T-helper 9 cell (primary cell): ENCODE results near the gene CLK2.
"Not testable (repeated sequence)": the region's sequence is repeated elsewhere in the genome, so short reads cannot be mapped to it uniquely, and the experiment has no call there.

Experiments used
- DNase-seq: peaks from one replicate; pipeline ENCODE4 v3.0.0-alpha.2; 2020

The CLK2 gene

DNA sequence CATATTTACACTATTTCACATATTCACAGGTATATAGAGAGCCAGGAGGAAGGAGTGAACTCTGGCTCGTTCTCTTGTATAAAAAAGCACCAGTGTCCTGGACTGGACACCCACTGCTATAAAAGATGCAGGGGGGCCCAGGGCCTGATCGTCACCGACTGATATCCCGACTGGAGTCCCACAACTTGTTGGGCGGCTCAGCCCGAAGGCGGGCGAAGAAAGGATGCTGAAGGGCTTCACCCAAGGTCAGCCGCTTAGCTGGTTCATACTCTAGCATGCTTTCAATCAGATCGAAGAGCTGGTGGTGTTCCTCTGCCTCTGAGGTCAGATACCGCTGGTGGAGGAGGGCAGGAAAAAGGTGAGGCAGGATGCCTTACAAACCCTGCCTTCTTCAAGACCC, 10.2 kb downstream of the CLK2 start:
- DNase-seq, result no peak

DNA sequence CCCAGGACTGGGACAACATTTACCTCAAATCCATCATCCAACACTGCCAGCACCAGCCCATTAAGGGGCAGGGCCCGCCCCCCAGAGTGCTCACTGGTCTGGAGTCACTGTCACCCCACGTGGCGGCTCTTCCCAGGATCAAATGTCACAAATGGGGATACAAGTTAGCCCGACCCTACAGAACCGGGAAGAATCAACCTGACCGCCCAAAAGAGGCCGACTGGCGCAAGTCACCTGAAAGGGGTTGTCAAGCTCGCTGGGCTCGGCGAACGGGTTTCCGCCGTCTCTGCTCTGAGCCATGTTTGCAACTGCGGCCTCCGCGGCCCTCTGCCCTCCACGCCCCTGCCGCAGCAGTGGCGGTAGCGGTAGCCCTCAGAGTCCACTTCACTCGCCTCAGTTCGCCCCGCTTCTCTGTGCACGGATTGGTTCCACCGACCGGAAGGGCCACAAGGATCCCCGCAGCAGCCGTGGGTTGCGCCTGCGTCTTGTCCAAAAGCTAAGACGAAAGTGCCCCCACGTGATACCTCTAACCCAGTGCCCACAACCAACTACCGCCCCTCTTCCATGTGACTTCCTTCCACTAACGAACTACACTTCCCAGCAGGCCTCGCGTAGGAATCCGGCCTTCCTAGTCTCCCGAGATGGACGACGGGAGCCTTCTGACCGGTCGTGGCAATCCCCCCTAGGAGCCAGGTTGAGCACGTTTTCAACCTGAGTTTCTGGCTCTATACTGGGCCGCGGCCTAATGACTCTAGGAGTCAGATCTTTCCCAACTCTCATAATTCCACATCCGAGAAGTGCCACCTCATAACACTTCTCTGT, 11.2 kb downstream of the CLK2 start, which contains the start of gene SCAMP3:
Gene SCAMP3, minus strand, starts transcription at position 509 of the 822 bp plus-strand sequence. Its CDS starts 209 bp downstream, at position 300.
- DNase-seq, result peak; percentile 76

DNA sequence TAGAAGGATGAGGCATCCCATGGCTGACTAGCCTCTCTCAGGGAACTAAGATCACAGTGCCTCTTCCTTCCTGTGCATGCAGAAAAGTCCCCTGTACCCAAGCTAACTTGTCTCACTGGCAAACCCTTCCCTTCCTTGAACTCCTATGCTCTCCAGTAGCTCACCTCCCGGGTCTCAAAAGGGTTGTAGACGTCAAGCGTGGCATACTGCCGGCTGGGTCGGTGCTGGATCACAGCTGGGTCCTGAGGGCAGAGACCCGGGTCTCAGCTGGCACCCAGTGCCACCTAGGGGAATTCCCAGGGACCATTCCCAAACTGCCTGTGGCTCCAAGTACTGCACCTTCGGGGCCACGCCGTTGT, 11.8 kb downstream of the CLK2 start:
- no peak for DNase-seq

DNA sequence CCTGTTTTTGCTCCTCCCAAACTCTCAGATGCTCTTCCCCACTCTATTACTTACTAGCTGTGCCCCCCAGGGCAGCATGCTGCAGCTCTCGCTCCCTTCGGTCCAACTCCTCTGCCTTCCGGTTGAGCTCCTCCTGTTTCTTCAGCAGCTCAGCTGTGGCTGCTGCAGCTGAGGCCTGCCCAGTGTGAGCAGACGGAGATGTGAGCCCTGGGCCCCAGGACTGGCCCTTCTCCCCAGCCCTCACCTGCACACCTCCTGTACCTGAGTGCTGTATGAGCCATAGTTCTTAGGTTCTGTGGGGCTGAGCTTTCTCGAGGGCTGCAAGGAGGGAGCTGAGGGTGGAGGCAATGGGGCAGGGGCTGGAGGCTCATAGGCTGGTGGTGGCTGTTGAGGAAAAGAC, 13.0 kb downstream of the CLK2 start:
- no peak for DNase-seq

DNA sequence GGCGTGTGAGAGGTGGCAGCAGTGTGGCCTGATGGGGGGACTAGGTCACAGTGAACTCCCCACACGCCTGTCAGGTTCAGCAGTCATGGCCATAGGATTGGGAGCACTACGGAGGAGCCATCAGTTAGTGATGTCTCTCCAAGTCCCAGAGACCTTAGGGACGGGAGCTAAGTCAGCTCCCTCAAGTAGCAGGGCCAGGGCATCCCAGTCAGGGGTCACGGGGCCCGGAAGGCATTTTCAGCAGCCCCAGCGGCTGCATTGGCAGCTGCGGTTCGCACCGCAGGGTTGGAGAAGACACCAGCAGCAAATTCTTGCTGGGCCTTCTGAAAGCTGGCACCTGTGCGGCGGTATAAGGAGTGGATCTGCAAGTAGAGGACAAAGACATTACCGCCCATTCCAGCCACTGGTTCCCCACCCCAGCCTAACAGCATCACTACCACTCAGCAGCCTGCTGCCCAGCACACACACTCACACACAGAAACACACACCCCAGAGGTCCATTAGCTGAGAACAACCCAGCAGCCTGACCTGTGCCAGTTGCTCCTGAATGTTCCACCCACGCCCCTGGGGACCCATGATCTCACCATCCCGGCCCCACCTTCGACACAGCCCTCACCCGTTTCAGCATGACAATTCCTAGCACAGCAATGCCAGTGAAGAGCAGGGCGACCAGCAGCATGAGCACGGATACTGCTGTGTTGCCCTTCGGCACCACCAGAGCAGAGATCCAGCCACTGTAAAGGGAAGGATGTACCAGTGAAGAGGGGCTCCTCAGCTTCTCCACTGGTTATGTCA, 17.0 kb downstream of the CLK2 start:
- DNase-seq, result no peak

DNA sequence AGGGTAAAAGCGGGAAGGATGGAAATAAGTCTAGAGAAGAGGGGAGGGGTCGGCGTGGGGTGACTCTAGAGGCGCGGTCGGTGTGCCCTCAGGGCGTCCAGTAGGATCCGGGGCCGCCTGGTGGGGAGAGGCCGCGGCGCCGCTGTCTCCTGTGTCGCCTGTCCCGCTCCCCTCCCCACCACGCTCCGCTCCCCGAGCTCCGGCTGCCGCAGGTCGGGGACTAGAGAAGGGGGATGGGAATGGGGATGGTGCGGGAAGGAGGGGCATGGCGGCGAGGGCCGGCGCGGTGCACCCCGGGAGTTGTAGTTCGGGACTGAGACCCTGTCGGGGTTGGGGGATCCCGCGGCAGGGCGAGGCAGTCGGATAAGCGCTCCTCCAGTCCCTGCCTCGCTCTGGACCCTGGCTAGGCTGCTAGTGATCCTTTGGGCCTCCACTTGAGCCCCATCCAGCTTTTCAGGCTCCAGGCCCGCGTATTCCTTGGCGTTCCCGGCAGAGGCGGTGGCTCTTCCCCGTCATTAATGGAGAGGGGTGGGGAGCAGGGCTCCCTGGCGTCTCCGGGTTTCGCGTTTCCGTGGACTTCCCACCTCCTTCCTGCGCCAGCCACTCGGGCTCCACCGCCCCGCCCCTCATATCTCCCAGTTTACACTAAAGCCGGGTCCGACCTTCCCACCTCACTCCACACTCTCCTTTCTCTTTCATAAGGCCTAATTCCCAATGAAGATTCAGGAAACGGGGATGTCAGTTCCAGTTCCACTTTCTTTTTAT, 17.9 kb downstream of the CLK2 start, which contains the start of gene ENTREP3:
Gene ENTREP3, minus strand, starts transcription at position 241 of the 765 bp plus-strand sequence. CDS start 606 bp downstream, outside the sequence.
- peak; percentile 70 for DNase-seq

- DNase-seq, result no peak
Observed at GRCh38 chr1:155254714-155255242, 18.5 kb downstream of the CLK2 start.

GRCh38 chr1:155254228-155254713, 19.0 kb downstream of the CLK2 start:
- DNase-seq, result no peak

DNA sequence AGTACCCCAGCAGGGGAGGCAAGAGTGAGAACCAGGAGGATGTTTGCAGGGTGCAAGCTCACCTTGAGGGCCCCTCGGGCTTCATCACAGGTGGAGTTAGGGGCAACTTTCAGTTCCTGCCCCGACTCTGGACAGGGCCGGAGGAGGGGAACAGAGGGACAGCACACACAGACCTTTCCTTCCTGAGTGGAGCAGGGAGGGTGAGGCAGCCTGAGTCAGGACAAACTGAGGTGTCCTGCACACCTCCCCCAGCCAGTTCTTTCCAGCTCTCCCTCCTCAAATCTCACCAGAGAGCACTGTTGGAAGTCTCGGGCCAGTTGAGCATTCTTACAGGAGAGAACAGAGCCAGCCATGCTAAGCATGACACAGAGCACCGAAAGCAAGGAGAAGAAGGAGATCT, 19.5 kb downstream of the CLK2 start:
- DNase-seq, result no peak

DNA sequence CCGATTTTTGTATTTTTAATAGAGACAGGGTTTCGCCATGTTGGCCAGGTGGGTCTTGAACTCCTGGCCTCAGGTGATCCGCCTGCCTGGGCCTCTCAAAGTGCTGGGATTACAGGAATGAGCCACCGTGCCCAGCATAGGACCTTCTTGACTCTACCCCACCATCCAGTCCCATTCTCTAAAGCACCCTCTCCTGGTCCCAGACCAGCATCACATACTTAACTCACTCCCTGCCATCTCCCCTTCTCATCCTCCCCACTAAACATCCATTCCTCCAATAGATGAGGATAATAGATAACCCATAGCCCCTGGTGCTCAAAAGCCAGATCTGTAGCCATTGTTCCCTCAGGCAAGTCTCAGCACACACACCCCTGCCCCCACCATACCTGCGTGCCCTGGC, 20.1 kb downstream of the CLK2 start:
- DNase-seq, result no peak

DNA sequence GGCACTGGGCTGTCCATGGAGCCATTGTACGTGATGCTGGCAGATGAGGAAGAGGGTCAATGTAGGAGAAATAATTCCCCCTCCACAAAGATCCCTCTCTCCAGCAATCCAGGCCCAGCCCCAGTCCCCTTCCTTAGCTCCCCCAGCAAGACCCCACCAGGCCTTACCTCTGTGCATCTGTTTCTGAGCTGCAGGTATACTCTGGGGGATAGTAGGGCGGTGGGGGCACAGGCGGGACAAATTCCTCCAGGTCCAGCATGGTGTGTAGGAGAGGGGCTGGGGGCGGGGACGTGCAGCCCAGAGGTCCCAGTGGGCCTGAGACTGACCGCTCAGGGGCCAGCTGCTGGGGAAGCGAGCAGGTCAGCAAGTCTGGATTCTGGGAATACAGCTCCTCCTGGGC, 21.7 kb downstream of the CLK2 start:
- no peak for DNase-seq

- DNase-seq, result peak; percentile 99
Observed at GRCh38 chr1:155250633-155251449, 22.5 kb downstream of the CLK2 start.

DNA sequence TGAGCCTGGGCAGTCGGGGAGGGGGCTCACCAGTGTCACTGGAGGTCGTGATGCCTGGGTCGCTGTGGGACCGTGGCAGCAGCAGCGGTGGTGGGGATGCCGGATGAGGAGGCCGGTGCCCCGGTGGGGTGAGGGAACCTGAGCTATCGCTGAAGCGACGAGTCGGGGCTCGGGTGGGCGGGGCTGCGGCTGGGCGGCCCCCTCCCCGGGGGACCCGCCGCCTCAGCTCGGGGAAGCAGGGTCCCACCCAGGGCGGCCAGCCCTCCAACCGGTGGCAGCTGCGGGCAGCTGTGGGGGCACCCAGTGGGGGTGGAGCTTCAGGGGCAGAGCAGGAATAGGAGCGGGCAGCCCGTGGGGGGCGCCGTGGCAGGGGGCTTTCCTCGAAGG, 23.1 kb downstream of the CLK2 start:
- DNase-seq, result no peak

DNA sequence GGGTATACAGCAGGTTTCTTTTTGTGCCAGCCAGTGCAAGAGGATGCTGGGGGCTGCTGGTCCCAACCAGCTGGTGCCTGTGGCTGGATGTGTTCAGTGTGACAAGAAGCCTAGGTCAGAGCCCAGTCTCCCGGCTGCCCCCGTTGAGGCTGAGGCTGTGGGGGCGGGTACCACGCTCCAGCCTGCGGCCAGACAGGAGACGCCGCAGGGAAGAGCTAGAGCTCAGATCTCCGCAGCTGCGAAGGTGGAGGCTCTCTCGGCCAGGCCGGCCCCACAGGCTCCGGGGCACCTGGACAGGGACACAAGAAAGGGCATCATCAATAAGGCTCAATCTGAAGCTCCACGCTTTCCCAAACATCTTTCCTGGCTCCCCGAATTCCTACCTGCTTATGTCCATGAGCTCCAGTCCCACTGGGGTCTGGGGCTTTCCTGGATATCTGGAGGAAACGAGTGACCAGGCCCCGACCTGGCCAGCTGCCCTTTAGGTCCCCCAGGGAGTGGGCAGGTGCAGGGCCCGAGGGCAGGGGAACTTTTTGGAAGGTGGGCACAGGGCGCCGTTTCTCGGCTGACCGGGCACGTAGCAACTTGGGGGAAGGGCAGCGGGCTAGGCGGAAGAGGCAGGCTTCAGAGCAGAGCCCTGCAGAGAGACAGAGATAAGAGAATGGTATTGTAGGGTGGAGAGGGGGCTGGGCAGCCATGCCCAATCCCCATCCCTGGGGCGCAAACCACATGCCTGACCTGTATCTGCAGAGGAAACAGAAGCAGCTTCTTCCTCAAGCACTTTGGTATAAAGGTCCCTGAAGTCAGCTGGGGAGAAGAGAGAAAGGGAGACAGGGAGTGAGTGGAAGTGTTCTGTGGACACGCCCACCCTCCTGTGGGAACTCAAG, 25.4 kb downstream of the CLK2 start:
- DNase-seq, result no peak

GRCh38 chr1:155246796-155247195, 26.5 kb downstream of the CLK2 start:
- DNase-seq, result not testable (repeated sequence)

DNA sequence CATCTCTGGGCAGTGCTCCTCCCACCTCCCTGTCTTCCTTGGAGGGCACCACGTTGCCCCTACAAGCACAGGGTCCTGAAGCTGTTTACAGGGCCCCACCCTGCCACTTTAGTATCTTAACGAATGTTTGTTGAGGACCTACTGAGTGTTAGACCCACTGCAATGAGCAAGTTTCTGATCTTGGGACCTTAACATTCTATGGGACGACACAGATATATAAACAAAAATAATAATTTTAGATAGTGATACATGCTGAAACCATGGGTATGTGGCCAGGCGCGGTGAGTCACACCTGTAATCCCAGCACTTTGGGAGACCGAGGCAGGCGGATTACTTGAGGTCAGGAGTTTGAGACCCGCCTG, 28.2 kb downstream of the CLK2 start:
- no peak for DNase-seq

GRCh38 chr1:155244368-155245162, 28.7 kb downstream of the CLK2 start:
- peak; percentile 89 for DNase-seq

- no peak for DNase-seq
Observed at GRCh38 chr1:155242805-155243358, 30.4 kb downstream of the CLK2 start.

DNA sequence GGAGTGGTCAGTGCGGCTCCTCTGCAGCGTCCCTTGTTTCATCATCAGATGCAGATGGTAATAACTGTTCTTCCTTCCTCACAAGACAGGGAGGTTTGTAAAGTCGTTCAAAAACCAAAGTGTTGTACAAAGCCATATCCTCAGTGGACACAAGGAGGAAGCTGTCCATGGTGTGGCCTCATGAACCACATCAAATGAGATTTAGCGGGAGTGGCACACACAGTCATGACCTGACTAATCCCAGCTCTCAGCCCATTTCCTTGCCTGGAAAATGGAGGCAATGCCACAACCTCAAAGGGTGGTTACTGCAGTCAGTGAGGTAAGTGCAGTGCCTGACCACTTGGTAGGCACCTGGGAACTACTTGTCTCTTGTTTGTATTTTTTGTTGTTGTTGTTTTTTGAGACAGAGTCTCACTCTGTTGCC, 31.5 kb downstream of the CLK2 start:
- DNase-seq, result no peak
